GM21825 (cell line): Measurements from ENCODE around the gene FLT4.

Experiments used
- ATAC-seq: cut with Tn5 transposase; IDR thresholded peaks from one replicate; pipeline ENCODE4 v1.9.1; 2021; ENCODE audit warnings: mild to moderate bottlenecking, moderate library complexity; ENCODE audit not compliant: unreplicated experiment

Gene FLT4

GRCh38 chr5:180643191-180643851 lies 6.1 kb downstream of the FLT4 start:
- no peak for ATAC-seq

GRCh38 chr5:180642779-180643178 lies 6.6 kb downstream of the FLT4 start:
- ATAC-seq: no peak

- no peak for ATAC-seq
Measured at GRCh38 chr5:180642181-180642775, 7.1 kb downstream of the FLT4 start.

- no peak for ATAC-seq
Measured at GRCh38 chr5:180641566-180641900, 7.9 kb downstream of the FLT4 start.

GRCh38 chr5:180640861-180641565 lies 8.4 kb downstream of the FLT4 start:
- no peak for ATAC-seq

- no peak for ATAC-seq
Measured at GRCh38 chr5:180640611-180640860, 8.9 kb downstream of the FLT4 start.

GRCh38 chr5:180639741-180640610 lies 9.4 kb downstream of the FLT4 start:
- no peak for ATAC-seq

GRCh38 chr5:180639287-180639686 lies 10.1 kb downstream of the FLT4 start:
- ATAC-seq: no peak

- no peak for ATAC-seq
Measured at GRCh38 chr5:180637962-180638680, 11.3 kb downstream of the FLT4 start.

GRCh38 chr5:180636403-180637075 lies 12.9 kb downstream of the FLT4 start:
- no peak for ATAC-seq

GRCh38 chr5:180636016-180636402 lies 13.4 kb downstream of the FLT4 start:
- ATAC-seq: no peak

GRCh38 chr5:180633283-180634177 lies 15.9 kb downstream of the FLT4 start:
- no peak for ATAC-seq

- ATAC-seq: no peak
Measured at GRCh38 chr5:180632768-180633167, 16.6 kb downstream of the FLT4 start.

GRCh38 chr5:180631549-180632383 lies 17.6 kb downstream of the FLT4 start:
- ATAC-seq: no peak

GRCh38 chr5:180630426-180630825 lies 19.0 kb downstream of the FLT4 start:
- no peak for ATAC-seq

- no peak for ATAC-seq
Measured at GRCh38 chr5:180629831-180630382, 19.5 kb downstream of the FLT4 start.

GRCh38 chr5:180628827-180629750 lies 20.3 kb downstream of the FLT4 start:
- no peak for ATAC-seq
